ENCODE measurements around the gene CYP17A1.

- TF ChIP-seq CTCF (IDR thresholded peaks at IDR 0.05) (no peak), POLR2A (IDR thresholded peaks at IDR 0.05) (no peak), EP300 (IDR thresholded peaks at IDR 0.05) (no peak)
Observed at GRCh38 chr10:102785818-102786217, 51.4 kb downstream of the CYP17A1 start.

Measured in ovary (tissue), 3 donors.